ENCODE data around the gene FLRT2. TPM values are rescaled to one million over a fixed set of nuclear protein-coding genes. Genes with fewer than 3 reads are reported as not detected.

Gene FLRT2
- total and polyA plus RNA-seq, 10 of the 15 experiments (the other 5 are each of a cell fraction or from before 2014, with no cell fraction given) = 0.03 to 0.13 TPM; not detected in 8

- H3K9me3 ChIP-seq (replicated peaks; ENCODE audit: control insufficient read depth, insufficient read depth, low read length) = no peaks in the 10 kb centered on the region
- H3K27ac ChIP-seq (ENCODE audit: control insufficient read depth, insufficient read depth) = no peak overlapping the region
- H3K27me3 ChIP-seq (replicated peaks in 1 of 2; ENCODE audit: control insufficient read depth in 2 of 2, insufficient read depth in 2 of 2, low read length in 1 of 2) = no peaks in the 10 kb centered on the region
- DNase-seq (ENCODE audit: low read depth, low spot score) (no peak), ATAC-seq (no peak), FAIRE-seq (no peak)
- H3K9ac ChIP-seq (ENCODE audit: control insufficient read depth, insufficient read depth, low read length) = no peak overlapping the region
- H3K36me3 ChIP-seq (ENCODE audit: control insufficient read depth in 2 of 2, insufficient read depth in 2 of 2, low read length in 1 of 2) = no peaks in the 10 kb centered on the region
- no peak for TF ChIP-seq E2F4 (IDR thresholded peaks at IDR 0.05; ENCODE audit: low read depth, low read length)
- no peak for TF ChIP-seq ZBED1 (IDR thresholded peaks at IDR 0.05; ENCODE audit: borderline replicate concordance)
- no peak for TF ChIP-seq HSF1 (IDR thresholded peaks at IDR 0.05; ENCODE audit: low read depth, low read length)
- no peak for TF ChIP-seq BHLHE40 (IDR thresholded peaks at IDR 0.05; ENCODE audit: borderline replicate concordance in 1 of 2, low read depth in 2 of 2, low read length in 1 of 2)
- no peak for TF ChIP-seq MEF2A (IDR thresholded peaks at IDR 0.05; ENCODE audit: insufficient read depth, low read depth, low read length)
- no peak for TF ChIP-seq KAT2A (conservative IDR thresholded peaks at IDR 0.05; ENCODE audit: control insufficient read depth, low read depth, low read length)
- BruUV-seq (replicated peaks) = no TSS peak
- no peak overlapping the region for H2AFZ ChIP-seq (ENCODE audit: control insufficient read depth, low read depth, low read length)
- 11% methylated on average over 4 of the region's 4 CpGs for WGBS (ENCODE audit: insufficient coverage, insufficient replicate concordance, low lambda C conversion rate, missing lambda C conversion rate)
- no peaks in the 10 kb centered on the region for H3K4me1 ChIP-seq (ENCODE audit: control insufficient read depth, insufficient read depth, low read length)
- ChIA-PET CTCF (no interaction called here), RAD21 (ENCODE audit: unreplicated experiment) (no interaction called here), POLR2A (no interaction called here), SMC1A (ENCODE audit: uncharacterized antibody, unreplicated experiment) (interaction anchor here (0.7 to 1.3 kb wide), 2 partner anchors 14 to 28 kb away, joined by 4 read pairs; no protein-coding TSS in a partner anchor)
- no peaks in the 10 kb centered on the region for H4K20me1 ChIP-seq (ENCODE audit: control insufficient read depth, insufficient read depth)
- in situ Hi-C loops (cut with MboI) = no loop called here
- no peak overlapping the region for H3K4me2 ChIP-seq (ENCODE audit: control insufficient read depth, insufficient read depth)
- H3K79me2 ChIP-seq (ENCODE audit: control insufficient read depth, insufficient read depth, low read length) = no peaks in the 10 kb centered on the region
- H3K4me3 ChIP-seq = no peak overlapping the region
- intact Hi-C loops (cut with micrococcal nuclease; ENCODE audit: unreplicated experiment) = no loop called here
Observed at GRCh38 chr14:85573406-85573805, 43.5 kb downstream of the FLRT2 start.

Data from GM12878 (cell line).